HG03565 (cell line): ENCODE results near the gene MYBPC2.
"Not testable (repeated sequence)": the region's sequence is repeated elsewhere in the genome, so short reads cannot be mapped to it uniquely, and the experiment has no call there.

Experiments
- ATAC-seq: cut with Tn5 transposase; IDR thresholded peaks from one replicate; pipeline ENCODE4 v1.9.1; 2021; ENCODE audit warnings: mild to moderate bottlenecking, moderate library complexity; ENCODE audit not compliant: unreplicated experiment

Gene MYBPC2

DNA sequence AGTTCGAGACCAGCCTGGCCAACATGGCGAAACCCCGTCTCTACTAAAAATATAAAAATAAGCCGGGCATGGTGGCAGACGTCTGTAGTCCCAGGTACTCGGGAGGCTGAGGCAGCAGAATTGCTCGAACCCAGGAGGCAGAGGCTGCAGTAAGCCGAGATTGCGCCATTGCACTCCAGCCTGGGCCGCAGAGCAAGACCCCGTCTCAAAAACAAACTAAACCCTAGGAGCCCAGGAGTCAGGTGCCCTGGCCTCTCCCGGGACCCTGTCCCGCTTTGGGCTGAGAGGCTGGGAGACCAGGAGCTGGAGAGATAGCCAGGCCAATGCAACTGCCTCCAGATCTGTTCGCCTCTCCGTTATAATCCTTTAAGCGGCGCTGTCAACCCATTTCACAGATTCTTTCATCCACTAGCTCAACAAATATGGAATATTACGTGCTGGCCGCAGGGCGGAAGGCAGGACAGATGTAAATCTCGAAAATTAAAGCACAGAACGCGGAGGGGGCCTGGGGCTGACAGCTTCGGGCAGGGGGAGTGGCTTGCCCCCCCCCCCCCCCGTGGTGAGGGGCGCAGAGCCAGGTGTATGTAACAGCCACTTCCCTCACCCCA, 5.3 kb upstream of the MYBPC2 start:
- no peak for ATAC-seq

DNA sequence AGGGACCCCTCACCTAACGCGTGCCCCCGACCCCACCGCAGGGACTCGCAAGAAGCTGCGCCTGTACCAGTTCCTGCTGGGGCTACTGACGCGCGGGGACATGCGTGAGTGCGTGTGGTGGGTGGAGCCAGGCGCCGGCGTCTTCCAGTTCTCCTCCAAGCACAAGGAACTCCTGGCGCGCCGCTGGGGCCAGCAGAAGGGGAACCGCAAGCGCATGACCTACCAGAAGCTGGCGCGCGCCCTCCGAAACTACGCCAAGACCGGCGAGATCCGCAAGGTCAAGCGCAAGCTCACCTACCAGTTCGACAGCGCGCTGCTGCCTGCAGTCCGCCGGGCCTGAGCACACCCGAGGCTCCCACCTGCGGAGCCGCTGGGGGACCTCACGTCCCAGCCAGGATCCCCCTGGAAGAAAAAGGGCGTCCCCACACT, 4.7 kb upstream of the MYBPC2 start:
- no peak for ATAC-seq

DNA sequence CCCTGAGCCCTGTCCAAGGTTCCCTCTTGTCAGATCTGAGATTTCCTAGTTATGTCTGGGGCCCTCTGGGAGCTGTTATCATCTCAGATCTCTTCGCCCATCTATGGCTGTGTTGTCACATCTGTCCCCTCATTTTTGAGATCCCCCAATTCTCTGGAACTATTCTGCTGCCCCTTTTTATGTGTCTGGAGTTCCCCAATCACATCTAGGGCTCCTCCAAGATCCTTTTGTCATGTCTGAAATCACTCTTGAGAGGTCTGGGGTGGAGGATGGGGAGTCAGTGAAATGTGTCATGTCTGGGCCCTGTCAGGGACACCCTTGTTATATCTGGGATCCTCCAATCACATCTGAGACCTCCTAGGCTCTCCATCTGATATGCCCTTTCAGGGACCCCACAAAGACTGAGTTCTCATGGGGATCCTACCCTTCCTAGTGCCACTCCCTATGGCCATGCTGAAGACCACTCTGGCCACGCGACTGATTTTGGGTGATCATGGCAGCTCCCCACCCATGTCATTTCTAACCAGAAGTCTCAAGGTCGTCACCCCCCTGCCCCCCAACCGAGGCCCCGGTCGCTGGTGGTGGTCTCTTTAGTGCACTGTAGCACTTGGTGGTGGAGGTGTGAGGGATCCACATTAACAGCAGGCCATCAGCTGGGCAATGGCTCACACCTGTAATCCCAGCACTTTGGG, 3.8 kb upstream of the MYBPC2 start:
- ATAC-seq: no peak

DNA sequence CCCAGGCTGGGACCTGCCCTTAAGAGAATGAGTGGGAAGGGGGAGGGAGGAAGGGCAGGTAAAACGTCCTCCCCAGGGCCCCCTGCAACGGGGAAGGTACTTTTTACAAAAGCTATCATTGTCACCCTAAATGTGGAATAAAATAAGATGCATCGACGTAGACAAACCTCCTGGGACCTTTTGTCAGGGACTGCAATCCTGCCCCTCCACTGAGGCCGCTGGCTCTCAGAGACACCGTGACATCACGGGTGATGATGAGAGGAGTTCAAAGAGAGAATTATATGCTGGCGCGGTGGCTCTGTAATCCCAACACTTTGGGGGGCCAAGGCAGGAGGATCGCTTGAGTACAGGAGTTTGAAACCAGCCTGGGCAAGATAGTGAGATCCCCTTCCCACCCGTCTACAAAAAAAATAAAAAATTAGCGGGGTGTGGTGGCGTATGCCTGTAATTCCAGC, 1.8 kb upstream of the MYBPC2 start:
- ATAC-seq: no peak

DNA sequence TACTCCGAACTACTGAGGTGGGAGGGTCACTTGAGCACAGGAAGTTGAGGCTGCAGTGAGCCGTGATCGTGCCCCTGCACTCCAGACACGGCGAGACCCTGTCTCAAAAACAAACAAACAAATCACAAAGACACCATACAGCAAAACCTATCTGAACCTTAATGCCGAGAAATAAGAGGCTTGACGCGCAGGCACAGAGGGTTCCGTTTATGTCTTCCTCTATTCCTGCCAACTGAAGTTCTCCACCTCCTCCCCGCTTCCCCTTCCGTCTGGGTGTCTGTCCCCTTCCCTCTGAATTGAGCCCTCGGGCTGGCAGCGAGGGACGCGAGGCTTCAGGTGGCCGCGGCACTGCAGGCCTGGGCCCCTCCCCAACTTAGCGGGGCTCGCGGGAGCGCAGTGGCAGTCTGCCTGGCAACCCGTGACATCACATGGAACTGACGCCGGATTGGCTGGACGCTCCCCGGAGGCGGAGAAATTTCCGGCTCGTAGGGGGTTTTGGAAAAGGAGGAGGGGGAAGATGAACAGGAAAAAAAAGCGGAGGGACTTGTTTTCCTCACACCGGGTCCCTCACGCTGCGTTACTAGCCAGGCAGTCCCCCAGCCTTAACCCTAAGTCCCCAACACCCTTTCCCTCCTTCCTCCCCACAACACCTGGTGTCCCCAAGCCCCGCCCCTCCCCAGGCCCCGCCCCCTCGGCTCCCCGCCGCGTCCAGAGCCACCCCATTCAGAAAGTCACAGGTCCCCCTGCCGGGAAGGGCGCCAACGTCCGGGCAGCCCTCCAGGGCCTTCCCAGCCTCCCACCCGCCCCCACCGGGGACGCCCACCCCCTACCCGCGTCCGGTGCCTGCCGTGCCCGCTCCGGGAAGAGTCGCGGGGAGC, 1.1 kb upstream of the MYBPC2 start:
- peak; percentile 82 for ATAC-seq

DNA sequence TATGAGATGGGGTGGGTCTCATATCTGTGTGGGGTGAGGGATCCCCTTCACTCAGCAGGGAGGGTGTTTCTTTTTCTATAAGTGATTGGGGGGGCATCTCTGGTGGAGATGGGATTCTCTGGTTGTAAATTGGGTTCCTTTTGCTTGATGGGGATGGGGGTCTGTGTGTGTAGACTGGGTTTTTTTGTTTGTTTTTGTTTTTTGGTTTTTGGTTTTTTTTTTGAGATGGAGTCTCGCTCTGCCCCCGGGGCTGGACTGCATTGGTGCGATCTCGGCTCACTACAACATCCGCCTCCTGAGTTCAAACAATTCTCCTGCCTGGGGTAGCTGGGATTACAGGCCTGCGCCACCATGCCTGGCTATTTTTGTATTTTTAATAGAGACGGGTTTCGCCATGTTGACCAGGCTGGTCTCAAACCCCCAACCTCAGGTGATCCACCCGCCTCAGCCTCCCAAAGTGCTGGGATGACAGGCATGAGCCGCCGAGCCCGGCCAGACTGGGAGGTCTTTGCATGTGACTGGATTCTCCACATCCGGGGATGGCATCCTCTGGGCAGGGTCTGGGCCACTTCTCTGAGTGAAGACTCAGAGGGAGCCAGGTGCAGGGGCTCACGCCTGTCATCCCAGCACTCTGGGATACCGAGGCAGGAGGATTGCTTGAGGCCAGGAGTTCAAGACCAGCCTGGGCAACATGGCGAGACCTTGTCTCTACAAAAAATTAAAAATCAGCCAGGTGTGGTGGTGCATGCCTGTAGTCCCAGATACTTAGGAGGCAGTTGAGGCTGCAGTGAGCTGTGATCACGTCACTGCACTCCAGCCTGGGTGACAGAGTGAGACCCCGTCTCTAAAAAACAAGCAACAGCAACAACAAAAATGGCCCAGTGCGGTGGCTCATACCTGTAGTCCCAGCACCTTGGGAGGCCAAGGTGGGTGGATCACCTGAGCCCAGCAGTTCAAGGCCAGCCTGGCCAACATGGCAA, 799 bp downstream of the MYBPC2 start:
- ATAC-seq: no peak

DNA sequence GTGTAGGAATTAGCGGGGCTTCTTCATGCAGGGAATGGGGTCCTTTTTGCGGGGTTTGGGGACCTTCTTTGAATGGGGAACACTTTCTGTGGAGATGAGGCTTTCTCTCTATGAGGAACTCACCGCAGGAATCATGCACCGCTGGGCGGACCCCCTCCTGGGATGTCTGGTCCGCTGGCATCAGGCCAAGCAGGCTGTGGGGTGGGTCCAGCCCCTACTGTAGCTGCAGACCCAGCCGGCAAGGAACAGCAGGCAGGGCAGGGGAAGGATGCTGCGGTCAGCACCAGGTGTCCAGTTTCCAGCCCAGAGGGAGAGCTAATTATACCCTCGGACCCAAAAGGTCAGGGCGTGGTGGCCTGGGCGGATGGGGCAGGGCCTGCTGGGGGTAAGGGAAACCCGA, 1.8 kb downstream of the MYBPC2 start:
- no peak for ATAC-seq

DNA sequence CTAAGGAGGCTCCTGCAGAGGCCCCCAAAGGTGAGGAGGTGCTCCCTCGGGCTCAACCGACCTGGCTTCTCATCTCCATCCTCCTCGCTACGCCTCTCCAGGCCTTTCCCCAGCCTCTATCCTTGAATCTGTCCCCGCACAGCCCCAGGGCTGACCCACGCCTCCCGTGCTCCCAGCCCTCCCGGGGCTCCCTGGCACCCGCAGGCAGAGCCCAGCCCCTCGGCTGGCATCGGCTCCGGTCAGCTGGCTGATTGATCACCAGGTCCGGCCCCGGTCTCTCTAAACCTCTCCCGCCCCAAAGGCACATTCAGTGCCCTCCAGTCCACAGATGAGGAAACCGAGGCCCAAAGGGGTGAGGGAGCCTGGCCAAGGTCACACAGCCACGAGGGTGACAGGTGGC, 2.5 kb downstream of the MYBPC2 start:
- no peak for ATAC-seq

DNA sequence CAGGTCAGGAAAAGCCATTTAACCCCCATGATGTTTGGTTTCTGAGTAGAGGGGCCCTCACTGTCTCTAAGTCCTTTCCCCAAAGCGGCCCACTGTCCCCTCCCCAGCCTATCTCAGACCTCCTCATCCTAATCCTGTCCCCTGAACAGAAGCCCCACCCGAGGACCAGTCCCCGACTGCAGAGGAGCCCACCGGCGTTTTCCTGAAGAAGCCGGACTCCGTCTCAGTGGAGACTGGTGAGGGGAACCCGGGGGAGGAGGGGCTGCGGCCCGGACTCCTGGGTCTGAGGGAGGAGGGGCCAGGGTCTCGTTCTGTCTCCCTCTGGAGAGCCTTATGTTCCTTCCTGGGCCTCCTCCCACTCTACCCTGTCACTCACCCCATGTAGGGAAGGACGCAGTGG, 2.9 kb downstream of the MYBPC2 start:
- no peak for ATAC-seq

DNA sequence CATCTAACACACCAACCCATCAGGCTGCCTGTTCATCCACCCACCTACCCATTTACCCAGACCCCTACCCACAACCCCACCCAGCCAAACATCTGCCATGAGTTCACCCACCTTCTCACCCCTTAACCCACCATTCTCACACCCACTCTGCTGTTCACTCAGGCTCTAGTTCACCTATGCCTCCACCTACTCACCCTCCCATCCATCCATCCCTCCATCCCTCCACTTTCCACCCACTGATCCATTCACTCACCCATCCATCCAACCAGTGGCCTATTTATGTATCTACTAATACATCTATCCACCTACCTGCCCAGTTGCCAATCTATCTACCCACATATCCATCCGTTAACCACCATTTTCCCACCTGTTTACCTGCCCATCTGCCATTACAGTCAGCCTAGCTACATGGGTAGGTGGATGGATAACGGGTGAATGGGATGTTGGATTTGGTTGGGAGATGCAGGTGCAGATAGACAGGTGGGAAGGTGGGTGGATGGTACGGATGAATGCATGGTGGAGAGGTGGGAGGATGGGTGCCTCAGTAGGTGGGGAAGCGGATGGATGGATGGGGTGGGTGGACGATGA, 5.3 kb downstream of the MYBPC2 start:
- no peak for ATAC-seq

DNA sequence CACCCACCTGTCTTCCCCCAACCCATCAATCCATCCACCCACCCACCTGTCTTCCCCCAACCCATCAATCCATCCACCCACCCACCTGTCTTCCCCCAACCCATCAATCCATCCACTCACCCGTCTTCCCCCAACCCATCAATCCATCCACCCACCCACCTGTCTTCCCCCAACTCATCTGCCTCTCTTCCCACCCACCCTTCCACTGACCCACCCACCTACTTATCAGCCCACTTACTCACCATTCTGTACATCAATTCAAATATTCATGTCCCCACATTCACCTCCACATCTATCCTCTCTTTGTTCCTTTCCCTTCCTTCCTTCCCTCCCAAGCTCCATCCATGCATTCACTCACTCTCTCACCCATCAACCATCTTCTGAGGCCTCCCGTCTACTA, 6.4 kb downstream of the MYBPC2 start:
- not testable (repeated sequence) for ATAC-seq

DNA sequence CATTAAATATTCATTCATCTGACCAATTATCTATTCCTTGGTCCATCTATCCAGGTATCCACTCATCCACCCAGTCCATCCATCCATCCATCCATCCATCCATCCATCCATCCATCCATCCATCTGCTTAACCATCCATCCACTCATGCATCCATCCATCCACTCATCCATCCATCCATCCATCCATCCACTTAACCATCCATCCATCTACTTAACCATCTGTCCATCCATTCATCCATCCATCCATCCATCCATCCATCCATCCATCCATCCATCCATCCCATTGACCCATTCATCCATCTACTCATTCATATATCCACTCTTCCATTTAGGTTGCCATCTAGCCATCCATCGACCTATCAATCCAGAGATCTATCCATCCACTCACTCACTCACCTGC, 11.4 kb downstream of the MYBPC2 start:
- ATAC-seq: no peak

DNA sequence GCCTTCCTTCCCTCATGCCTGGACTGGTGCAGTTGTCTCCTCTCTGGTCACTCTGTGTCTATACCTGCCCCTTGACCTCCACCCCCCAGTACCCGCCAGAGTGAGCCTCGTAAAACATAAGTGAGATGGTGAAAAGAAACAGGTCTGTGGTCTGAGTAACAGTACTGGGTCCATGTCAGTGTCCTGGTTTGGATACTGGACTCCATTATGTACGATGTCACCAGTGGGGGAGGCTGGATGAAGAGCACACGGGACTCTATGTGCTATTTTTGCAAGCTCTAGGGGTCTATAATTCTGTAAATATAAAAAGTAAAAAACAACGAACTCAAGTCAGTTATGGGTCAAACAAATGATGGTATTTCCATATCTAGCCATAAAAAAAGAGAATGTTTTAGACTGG, 14.4 kb downstream of the MYBPC2 start:
- ATAC-seq: no peak

DNA sequence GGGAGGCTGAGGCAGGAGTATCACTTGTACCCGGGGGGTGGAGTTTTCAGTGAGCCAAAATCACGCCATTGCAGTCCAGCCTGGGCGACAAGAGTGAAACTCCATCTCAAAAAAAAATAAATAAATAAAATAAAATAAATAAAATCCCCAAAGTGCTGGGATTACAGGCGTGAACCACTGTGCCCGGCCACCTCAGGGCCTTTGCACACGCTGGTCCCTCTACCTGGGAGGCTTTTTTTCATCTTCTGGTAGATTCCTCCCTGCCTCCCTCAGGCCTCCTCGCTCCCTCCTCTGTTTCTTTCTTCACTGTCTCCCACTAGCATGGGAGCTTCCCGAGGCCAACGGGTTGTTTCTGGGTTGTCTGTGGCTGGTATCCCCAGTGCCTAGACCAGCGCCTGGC, 15.1 kb downstream of the MYBPC2 start:
- no peak for ATAC-seq

DNA sequence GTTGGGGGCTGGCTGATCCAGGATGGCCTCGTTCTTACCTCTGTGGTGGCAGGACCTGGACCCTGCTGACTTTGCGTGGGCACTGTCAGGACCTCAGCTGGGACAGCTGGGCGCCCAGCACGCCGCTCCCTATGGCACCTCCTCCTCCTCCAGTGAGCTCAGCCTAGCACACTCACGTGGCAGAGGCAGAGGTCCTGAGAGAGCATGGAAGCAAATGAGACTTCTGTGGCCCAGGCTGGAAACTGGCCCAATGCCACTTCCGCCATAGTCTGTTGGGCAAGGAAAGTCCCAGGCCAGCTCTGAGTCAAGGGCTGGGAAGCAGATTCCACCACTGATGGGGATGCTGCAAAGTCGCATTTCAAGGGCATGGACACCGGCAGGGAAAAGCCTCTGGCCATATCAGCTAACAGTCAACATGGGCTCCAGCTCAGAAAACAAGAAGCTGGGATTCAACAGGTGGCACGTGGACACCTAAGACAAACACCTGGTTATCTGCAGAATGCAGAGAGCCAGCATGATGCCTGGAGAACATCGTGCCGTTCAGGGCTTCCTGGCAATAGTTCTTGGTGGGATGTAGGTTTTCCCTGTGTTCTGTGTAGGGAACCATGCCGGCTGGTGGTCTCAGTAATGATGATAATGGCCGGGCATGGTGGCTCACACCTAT, 16.7 kb downstream of the MYBPC2 start:
- ATAC-seq: no peak

DNA sequence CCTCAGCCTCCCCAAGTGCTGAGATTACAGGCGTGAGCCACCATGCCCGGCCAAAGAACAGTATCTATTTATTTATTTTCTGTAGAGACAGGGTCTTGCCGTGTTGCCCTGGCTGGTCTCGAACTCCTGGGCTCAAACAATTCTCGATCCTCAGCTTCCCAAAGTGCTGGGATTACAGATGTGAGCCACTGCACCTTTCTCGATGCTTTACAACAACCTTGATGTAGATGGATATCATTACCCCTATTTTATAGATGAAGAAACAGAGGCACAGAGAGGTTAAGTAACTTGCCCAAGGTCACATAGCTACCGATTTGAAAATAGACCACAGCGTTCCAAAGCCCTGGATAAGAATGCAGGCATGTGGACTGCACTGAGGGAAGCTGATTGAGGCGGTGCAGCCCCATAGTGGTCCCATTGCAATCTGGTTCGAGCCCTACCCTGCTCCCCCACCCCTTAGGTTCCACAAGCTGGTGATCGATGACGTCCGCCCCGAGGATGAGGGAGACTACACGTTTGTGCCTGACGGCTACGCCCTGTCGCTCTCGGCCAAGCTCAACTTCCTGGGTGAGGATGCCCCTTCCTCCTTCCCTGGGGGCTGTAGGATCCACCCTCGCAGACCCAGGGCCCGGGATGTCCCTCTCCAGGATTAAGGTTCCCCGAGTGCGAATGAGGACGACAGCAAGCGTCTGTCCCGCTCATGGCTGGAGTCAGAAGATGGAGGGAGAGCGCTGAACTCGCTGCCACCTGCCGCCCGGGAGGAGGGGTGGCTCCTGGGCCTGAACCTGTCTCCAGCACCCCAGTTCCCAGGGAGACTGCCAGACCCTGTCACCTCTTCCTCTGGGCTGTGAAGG, 17.9 kb downstream of the MYBPC2 start:
- ATAC-seq: no peak

DNA sequence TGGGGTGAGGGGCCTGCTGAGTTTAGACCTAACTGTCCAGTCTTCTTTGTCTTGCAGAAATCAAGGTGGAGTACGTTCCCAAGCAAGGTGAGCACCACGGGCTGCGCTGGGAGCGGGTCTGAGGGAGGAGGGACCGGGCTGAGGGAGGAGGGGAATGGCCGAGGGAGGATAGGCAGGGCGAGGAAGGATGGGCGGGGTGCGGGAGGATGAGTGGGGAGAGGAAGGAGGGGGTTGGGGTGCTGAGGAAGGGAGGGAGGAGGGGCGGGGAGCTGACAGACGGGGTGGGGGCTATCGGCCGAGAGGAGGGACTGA, 18.5 kb downstream of the MYBPC2 start:
- ATAC-seq: no peak

DNA sequence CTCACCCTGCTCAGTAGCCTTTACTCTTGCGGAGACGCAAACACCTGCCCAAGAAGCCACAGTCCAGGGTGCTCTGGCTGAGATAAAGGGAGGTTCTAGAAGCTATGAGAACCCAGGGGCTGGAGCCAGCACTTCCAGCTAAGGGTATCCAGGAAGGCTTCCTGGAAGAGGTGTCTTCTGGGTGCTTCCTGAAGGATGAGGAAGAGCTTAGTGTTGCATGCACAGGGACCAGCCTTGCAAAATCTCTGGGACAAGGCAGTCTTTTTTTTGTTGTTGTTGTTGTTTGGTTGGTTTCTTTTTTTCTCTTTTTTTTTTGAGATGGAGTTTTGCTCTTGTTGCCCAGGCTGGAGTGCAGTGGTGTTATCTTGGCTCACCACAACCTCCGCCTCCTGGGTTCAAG, 20.6 kb downstream of the MYBPC2 start:
- no peak for ATAC-seq

DNA sequence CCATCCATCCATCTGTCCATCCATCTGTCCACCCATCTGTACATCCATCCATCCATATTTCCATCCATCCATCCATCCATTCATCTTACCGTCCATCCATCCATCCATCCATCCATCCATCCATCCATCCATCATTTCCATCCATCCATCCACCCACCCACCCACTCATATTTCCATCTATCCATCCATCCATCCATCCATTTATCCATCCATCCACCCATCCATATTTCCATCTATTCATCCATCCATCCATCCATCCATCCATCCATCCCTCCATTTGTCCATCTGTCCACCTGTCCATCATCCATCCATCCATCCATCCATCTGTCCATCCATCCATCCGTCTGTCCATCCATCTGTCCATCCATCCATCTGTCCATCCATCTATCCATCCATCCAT, 23.3 kb downstream of the MYBPC2 start:
- no peak for ATAC-seq
